ENCODE results near the gene OTOF. TPM values are rescaled to one million over a fixed set of nuclear protein-coding genes. Genes with fewer than 3 reads are reported as not detected.

The OTOF gene
- total RNA-seq, 2 donors from 2014 or later, result 0.26 TPM; not detected in 1

DNA sequence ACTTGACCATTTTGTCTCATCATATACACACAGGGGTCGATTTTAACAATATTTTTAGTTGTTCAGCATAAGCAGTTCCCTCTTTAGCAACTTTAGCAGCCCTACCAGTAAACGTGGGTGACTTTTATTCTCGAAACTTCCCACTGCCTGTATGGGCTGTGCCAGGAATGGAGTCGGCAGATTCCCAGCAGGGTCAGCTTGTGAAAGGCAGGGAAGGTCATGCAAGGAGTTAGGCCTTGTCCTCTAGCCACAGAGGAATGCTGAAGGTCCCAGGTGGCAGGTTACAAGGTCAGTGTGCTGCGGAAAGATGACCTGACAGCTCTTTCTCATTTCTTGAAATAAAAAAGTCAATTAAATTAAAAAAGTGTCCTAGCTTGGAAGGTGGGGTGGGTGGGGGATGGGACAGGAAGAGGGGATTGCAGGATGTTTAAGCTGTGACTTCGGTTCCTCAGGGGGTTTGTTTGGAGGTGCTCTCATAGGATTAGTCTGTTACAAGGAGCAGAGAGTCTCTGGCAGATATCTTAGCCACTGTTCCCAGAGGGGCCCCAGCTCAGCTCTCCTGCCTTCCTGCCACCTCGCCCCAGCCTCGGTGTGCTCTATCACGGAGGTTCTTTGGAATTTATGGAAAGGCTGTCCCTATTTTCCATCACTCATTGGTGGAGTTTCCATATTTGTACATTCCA, 54.8 kb downstream of the OTOF start:
- TF ChIP-seq, protein P1, sequence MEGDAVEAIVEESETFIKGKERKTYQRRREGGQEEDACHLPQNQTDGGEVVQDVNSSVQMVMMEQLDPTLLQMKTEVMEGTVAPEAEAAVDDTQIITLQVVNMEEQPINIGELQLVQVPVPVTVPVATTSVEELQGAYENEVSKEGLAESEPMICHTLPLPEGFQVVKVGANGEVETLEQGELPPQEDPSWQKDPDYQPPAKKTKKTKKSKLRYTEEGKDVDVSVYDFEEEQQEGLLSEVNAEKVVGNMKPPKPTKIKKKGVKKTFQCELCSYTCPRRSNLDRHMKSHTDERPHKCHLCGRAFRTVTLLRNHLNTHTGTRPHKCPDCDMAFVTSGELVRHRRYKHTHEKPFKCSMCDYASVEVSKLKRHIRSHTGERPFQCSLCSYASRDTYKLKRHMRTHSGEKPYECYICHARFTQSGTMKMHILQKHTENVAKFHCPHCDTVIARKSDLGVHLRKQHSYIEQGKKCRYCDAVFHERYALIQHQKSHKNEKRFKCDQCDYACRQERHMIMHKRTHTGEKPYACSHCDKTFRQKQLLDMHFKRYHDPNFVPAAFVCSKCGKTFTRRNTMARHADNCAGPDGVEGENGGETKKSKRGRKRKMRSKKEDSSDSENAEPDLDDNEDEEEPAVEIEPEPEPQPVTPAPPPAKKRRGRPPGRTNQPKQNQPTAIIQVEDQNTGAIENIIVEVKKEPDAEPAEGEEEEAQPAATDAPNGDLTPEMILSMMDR (IDR thresholded peaks at IDR 0.05), result no peak
- no peak for TF ChIP-seq POLR2A (IDR thresholded peaks at IDR 0.05)

DNA sequence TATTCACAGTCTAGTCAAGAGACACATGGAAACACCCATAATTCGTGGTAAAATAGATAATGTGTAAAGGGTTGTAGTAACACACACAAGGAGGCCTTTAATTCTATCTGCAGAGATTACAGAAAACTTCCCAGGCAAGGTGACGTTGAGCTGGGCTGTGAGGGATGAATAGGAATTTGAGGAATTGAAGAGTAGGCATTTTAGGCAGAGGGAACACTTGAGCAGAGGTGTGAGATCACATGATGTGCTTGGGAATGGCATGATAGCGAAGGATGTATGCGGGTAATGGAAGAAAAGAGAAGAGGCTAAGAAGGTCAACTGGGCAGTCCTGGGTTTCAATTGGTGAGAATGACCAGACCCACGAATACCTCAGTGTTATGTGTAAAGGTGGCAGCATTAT, 56.0 kb downstream of the OTOF start:
- intact Hi-C loops (cut with DNase I), result no loop called here

More for the DNA sequence above, 54.8 kb downstream of the OTOF start:
- peaks cover 8% of the 10 kb centered on the region for H3K4me1 ChIP-seq
- no peaks in the 10 kb centered on the region for H3K9me3 ChIP-seq
- no peak overlapping the region for H3K4me3 ChIP-seq
- no peak for ATAC-seq
- DNase-seq, result no peak
- intact Hi-C loops (cut with DNase I), result no loop called here
- 66 to 70% methylated on average over 9 of the region's 9 CpGs for WGBS, 2 donors
- H3K27me3 ChIP-seq, result no peaks in the 10 kb centered on the region
- no peaks in the 10 kb centered on the region for H3K36me3 ChIP-seq (replicated peaks in 1 of 2; ENCODE audit: insufficient read depth in 1 of 2, low read depth in 2 of 2)
- H3K27ac ChIP-seq, result no peak overlapping the region

DNA sequence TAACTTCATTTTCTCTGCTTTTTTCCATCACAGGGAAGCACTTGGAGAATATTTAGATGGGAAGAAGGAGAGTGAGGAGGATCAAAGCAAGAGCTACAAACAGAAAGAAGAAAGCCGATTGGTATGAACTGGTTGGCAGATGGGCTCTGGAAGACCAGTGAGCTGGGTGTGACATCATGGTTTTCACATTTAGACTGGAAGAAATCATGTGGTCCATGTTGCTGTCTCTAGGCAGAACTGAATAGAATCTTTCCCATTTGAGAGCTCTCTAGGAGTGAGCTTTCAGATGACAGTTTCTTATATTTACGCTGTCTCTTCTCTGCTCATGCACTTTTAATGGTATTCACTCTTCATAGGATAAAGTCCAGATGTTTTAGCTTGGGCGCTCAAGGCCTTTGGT, 63.6 kb downstream of the OTOF start:
- intact Hi-C loops (cut with DNase I), result no loop called here
- Histone ChIP-seq H3K4me3 (no peak overlapping the region), H3K27me3 (no peaks in the 10 kb centered on the region), H3K36me3 (replicated peaks in 1 of 2; ENCODE audit: insufficient read depth in 1 of 2, low read depth in 2 of 2) (no peaks in the 10 kb centered on the region), H3K27ac (no peak overlapping the region), H3K9me3 (no peaks in the 10 kb centered on the region), H3K4me1 (no peaks in the 10 kb centered on the region)
- TF ChIP-seq POLR2A (IDR thresholded peaks at IDR 0.05), result no peak
- TF ChIP-seq, protein P1 (IDR thresholded peaks at IDR 0.05), result no peak
- no peak for DNase-seq
- 92% methylated on average over 3 of the region's 3 CpGs for WGBS, 2 donors
- ATAC-seq, result no peak

More for the DNA sequence above, 56.0 kb downstream of the OTOF start:
- WGBS, 2 donors, result 83 to 84% methylated on average over 5 of the region's 5 CpGs
- H3K27me3 ChIP-seq, result no peaks in the 10 kb centered on the region
- no peak overlapping the region for H3K4me3 ChIP-seq
- H3K27ac ChIP-seq, result no peak overlapping the region
- H3K36me3 ChIP-seq (replicated peaks in 1 of 2; ENCODE audit: insufficient read depth in 1 of 2, low read depth in 2 of 2), result no peaks in the 10 kb centered on the region
- ATAC-seq (no peak), DNase-seq (no peak)
- peaks cover 8% of the 10 kb centered on the region for H3K4me1 ChIP-seq
- no peaks in the 10 kb centered on the region for H3K9me3 ChIP-seq
- no peak for TF ChIP-seq POLR2A (IDR thresholded peaks at IDR 0.05)
- TF ChIP-seq, protein P1 (IDR thresholded peaks at IDR 0.05), result no peak

DNA sequence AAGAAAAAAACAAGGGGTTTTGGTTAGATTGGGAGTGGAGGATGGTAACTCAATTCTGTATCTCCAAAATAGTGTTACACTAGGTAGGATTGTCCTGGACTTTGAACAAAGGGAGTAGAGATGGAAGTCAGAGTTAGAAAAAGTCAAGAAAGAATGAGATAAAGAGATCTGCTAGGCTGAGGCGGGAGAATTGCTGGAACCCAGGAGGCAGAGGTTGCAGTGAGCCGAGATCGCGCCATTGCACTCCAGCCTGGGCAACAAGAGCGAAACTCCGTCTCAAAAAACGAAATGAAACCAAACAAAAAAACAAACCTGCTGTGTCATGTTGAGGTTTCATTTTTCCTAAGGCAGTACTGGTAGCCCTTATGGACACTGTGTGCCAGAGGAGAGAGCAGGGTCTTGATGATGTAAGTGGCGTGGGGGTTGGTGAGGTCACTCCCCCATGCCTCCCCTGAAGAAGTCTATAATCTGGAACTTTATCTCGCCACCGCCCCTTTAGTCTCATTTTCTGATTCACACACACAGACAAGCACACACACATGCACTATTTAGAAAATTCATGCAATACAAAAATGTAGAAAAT, 65.7 kb downstream of the OTOF start:
- ATAC-seq, result no peak

More for the DNA sequence above, 65.7 kb downstream of the OTOF start:
- no peak for DNase-seq
- no peaks in the 10 kb centered on the region for H3K4me1 ChIP-seq
- no peaks in the 10 kb centered on the region for H3K9me3 ChIP-seq
- no peak overlapping the region for H3K4me3 ChIP-seq
- no peak for TF ChIP-seq POLR2A (IDR thresholded peaks at IDR 0.05)
- TF ChIP-seq, protein P1 (IDR thresholded peaks at IDR 0.05), result no peak
- 58 to 79% methylated on average over 10 of the region's 10 CpGs for WGBS, 2 donors
- H3K27ac ChIP-seq, result no peak overlapping the region
- H3K27me3 ChIP-seq, result no peaks in the 10 kb centered on the region
- no peaks in the 10 kb centered on the region for H3K36me3 ChIP-seq (replicated peaks in 1 of 2; ENCODE audit: insufficient read depth in 1 of 2, low read depth in 2 of 2)
- intact Hi-C loops (cut with DNase I), result no loop called here

Measured in body of pancreas (tissue), 4 donors.